ENCODE measurements around the gene FIZ1.

DNA sequence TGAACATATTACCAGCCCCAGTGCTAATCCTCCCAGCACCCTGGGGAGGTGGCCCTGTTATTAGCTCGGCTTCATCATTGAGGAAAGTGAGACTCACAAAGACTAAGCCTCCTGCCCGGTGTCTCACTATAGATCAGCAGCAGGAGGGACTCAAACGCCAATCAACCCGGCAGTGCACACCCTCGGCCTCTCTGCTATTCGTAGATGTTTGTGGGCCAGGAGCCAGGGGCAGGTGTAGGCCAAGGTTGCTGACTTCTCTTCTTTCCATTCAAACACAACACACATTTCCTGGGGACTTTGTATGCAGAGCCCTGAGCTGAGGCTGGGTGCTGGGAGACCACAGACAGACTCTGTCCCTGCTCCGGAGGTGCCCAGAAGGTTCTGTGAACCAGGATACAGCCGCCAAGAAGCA is 44.6 kb downstream of the FIZ1 start:
- TF ChIP-seq POLR2AphosphoS5 (IDR thresholded peaks at IDR 0.05; ENCODE audit: low read depth, low read length) (no peak), TAF1 (IDR thresholded peaks at IDR 0.05; ENCODE audit: borderline replicate concordance, insufficient read depth, low read length) (no peak)
- TF ChIP-seq, protein P1, sequence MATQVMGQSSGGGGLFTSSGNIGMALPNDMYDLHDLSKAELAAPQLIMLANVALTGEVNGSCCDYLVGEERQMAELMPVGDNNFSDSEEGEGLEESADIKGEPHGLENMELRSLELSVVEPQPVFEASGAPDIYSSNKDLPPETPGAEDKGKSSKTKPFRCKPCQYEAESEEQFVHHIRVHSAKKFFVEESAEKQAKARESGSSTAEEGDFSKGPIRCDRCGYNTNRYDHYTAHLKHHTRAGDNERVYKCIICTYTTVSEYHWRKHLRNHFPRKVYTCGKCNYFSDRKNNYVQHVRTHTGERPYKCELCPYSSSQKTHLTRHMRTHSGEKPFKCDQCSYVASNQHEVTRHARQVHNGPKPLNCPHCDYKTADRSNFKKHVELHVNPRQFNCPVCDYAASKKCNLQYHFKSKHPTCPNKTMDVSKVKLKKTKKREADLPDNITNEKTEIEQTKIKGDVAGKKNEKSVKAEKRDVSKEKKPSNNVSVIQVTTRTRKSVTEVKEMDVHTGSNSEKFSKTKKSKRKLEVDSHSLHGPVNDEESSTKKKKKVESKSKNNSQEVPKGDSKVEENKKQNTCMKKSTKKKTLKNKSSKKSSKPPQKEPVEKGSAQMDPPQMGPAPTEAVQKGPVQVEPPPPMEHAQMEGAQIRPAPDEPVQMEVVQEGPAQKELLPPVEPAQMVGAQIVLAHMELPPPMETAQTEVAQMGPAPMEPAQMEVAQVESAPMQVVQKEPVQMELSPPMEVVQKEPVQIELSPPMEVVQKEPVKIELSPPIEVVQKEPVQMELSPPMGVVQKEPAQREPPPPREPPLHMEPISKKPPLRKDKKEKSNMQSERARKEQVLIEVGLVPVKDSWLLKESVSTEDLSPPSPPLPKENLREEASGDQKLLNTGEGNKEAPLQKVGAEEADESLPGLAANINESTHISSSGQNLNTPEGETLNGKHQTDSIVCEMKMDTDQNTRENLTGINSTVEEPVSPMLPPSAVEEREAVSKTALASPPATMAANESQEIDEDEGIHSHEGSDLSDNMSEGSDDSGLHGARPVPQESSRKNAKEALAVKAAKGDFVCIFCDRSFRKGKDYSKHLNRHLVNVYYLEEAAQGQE (IDR thresholded peaks at IDR 0.05; ENCODE audit: insufficient read depth in 1 of 2, low read depth in 2 of 2, low read length in 2 of 2), result no peak
